Stomach (tissue), 9 donors: ENCODE data around the gene USP1. TPM values are rescaled to one million over a fixed set of nuclear protein-coding genes. Genes with fewer than 3 reads are reported as not detected.

Experiments used
- DNase-seq, 2 donors: peaks; one replicate each; pipeline versions ENCODE4 v3.0.0 to v3.0.0-alpha.2; 2013 to 2019
- H3K27ac ChIP-seq, 5 donors: fragments of 200-600 bp in 4 of 5; sonication (generic) in 4 of 5; one replicate each; pipeline ENCODE4 v1.5.1; 2013 to 2019; ENCODE audit warnings: mild to moderate bottlenecking in 1 of 5, moderate library complexity in 1 of 5
- H3K27me3 ChIP-seq, 3 donors: fragments of 200-600 bp; sonication (generic); one replicate each; pipeline ENCODE4 v1.5.1; 2017 to 2019; ENCODE audit warnings: mixed run types in 1 of 3
- H3K36me3 ChIP-seq, 4 donors: fragments of 200-600 bp; sonication (generic); 1 replicate in 3 of 4; 2 replicates in 1 of 4; pipeline ENCODE4 v1.5.1; 2016 to 2019
- H3K4me1 ChIP-seq, 4 donors: fragments of 200-600 bp; sonication (generic); one replicate each; pipeline ENCODE4 v1.5.1; 2016 to 2019
- H3K4me3 ChIP-seq, 4 donors: fragments of 200-600 bp; sonication (generic) in 3 of 4; one replicate each; pipeline ENCODE4 v1.5.1; 2016 to 2019; ENCODE audit warnings: mild to moderate bottlenecking in 1 of 4
- H3K9me3 ChIP-seq, 4 donors: fragments of 200-600 bp; sonication (generic); one replicate each; pipeline ENCODE4 v1.5.1; 2016 to 2019
- EP300 ChIP-seq: sonication (generic); formaldehyde crosslinking; IDR thresholded peaks from one replicate; pipeline ENCODE4 v1.6.1; 2017; ENCODE audit warnings: antibody characterized with exemption
- POLR2A ChIP-seq, 4 donors: fragments of 450-650 bp; IDR thresholded peaks; one replicate each; pipeline ENCODE4 v1.6.1; 2016; ENCODE audit warnings: antibody characterized with exemption in 4 of 4, control low read depth in 2 of 4, mild to moderate bottlenecking in 1 of 4, moderate library complexity in 1 of 4
- POLR2AphosphoS5 ChIP-seq, 3 donors: sonication (generic); formaldehyde crosslinking; IDR thresholded peaks; one replicate each; pipeline ENCODE4 v1.6.1; 2016; ENCODE audit warnings: antibody characterized with exemption in 3 of 3
- WGBS, 5 donors: extraction: QIAGEN DNeasy Blood & Tissue Kit in 3 of 5; methylation state at CpG; one replicate each; pipeline versions ENCODE4 v1.1.5 to v1.1.7; 2013 to 2018; 5-methylcytosine and 5-hydroxymethylcytosine counted together
- intact Hi-C: fragments of 100-400 bp; cut with DNase I; formaldehyde crosslinking; loops from one replicate; pipeline ENCODE4 v1.15.1; 2023; ENCODE audit warnings: low total_unique reads
- polyA plus RNA-seq, 3 donors: library from polyadenylated mRNA; stranded (reverse); fragments of 200-250 nt; gene quantifications; one replicate each; pipeline ENCODE4 v1.2.3, GENCODE V29; 2013
- total RNA-seq, 5 donors: library from RNA; depleted of rRNA; stranded (reverse); fragments of >200 nt; gene quantifications; one replicate each; pipeline versions ENCODE4 v1.1.0 to v1.2.3, GENCODE V29; 2014 to 2016
- TF ChIP-seq, protein P1 (sequence below), 7 experiments: fragments of 450-650 bp in 4 of 7; fragments of 200-600 bp in 3 of 7; sonication (generic) in 3 of 7; IDR thresholded peaks; one replicate each; pipeline ENCODE4 v1.5.1; 2016 to 2019; ENCODE audit warnings: antibody characterized with exemption in 7 of 7, control low read depth in 2 of 7, mild to moderate bottlenecking in 1 of 7
- donor health status: healthy with polysubstance abuse.
- donor health status: Bipolar disorder and iron deficiency.
- donor health status: healthy.

The USP1 gene
- total and polyA plus RNA-seq, 8 donors: 5.4 to 47.5 (median 15.5) TPM

DNA sequence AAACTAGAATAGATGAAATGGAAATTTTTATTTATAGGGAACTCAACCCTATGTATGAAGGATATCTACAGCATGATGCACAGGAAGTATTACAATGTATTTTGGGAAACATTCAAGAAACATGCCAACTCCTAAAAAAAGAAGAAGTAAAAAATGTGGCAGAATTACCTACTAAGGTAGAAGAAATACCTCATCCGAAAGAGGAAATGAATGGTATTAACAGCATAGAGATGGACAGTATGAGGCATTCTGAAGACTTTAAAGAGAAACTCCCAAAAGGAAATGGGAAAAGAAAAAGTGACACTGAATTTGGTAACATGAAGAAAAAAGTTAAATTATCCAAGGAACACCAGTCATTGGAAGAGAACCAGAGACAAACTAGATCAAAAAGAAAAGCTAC is 7.9 kb downstream of the USP1 start:
- DNase-seq: no peak
- WGBS, 5 donors: 74 to 94% (median 93%) methylated on average over 1 of the region's 1 CpG
- Histone ChIP-seq H3K4me3 (no peak overlapping the region), H3K36me3 (peaks cover 38 to 85% (median 82%) of the 10 kb centered on the region in 4 donors), H3K27ac (no peak overlapping the region), H3K27me3 (no peaks in the 10 kb centered on the region), H3K4me1 (peaks cover 0 to 23% (median 5%) of the 10 kb centered on the region in 4 donors), H3K9me3 (no peaks in the 10 kb centered on the region)
- intact Hi-C loops: no loop called here
- no peak for TF ChIP-seq POLR2A (IDR thresholded peaks at IDR 0.05)
- TF ChIP-seq, protein P1, sequence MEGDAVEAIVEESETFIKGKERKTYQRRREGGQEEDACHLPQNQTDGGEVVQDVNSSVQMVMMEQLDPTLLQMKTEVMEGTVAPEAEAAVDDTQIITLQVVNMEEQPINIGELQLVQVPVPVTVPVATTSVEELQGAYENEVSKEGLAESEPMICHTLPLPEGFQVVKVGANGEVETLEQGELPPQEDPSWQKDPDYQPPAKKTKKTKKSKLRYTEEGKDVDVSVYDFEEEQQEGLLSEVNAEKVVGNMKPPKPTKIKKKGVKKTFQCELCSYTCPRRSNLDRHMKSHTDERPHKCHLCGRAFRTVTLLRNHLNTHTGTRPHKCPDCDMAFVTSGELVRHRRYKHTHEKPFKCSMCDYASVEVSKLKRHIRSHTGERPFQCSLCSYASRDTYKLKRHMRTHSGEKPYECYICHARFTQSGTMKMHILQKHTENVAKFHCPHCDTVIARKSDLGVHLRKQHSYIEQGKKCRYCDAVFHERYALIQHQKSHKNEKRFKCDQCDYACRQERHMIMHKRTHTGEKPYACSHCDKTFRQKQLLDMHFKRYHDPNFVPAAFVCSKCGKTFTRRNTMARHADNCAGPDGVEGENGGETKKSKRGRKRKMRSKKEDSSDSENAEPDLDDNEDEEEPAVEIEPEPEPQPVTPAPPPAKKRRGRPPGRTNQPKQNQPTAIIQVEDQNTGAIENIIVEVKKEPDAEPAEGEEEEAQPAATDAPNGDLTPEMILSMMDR (IDR thresholded peaks at IDR 0.05): no peak
- no peak for TF ChIP-seq EP300
- no peak for TF ChIP-seq POLR2AphosphoS5 (IDR thresholded peaks at IDR 0.05)

DNA sequence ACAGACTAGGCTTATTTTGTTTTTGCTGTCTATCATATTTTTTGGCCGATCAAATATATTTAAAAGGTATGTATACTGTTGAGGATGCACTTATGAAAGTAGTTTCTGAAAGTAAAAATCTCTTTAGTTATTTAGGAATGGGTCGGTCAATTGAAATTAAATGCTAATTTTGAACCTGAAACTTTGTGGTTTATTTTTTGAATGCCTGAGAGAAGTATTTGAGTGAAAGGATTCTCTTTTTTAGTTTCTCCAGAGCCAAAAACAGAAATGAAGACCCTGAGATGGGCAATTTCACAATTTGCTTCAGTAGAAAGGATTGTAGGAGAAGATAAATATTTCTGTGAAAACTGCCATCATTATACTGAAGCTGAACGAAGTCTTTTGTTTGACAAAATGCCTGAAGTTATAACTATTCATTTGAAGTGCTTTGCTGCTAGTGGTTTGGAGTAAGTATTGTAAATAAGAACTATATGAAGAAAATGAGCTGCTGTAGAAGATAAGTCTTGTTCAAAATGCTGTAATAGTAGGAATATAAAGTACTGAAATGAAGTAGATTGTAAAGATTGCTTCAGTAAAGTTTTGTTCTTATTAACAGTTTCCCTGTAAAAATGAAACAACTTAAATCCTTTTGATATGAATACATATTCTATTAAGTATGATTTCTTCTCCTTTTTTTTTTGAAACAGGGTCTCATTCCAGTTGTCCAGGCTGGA is 11.5 kb downstream of the USP1 start:
- WGBS, 5 donors: 82 to 88% (median 84%) methylated on average over 3 of the region's 3 CpGs
- no peak for TF ChIP-seq POLR2A (IDR thresholded peaks at IDR 0.05)
- no peak for TF ChIP-seq POLR2AphosphoS5 (IDR thresholded peaks at IDR 0.05)

DNA sequence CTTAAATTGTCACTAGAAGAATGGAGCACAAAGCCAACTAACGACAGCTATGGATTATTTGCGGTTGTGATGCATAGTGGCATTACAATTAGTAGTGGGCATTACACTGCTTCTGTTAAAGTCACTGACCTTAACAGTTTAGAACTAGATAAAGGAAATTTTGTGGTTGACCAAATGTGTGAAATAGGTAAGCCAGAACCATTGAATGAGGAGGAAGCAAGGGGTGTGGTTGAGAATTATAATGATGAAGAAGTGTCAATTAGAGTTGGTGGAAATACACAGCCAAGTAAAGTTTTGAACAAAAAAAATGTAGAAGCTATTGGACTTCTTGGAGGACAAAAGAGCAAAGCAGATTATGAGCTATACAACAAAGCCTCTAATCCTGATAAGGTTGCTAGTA is 13.5 kb downstream of the USP1 start:
- H3K4me3 ChIP-seq: no peak overlapping the region
- DNase-seq: no peak
- WGBS, 5 donors: 26 to 51% (median 45%) methylated on average over 2 of the region's 2 CpGs
- no peak overlapping the region for H3K27ac ChIP-seq
- no peaks in the 10 kb centered on the region for H3K27me3 ChIP-seq
- peaks cover 42 to 100% (median 98%) of the 10 kb centered on the region in 4 donors for H3K36me3 ChIP-seq
- no peaks in the 10 kb centered on the region for H3K9me3 ChIP-seq
- H3K4me1 ChIP-seq: peaks cover 0 to 18% (median 5%) of the 10 kb centered on the region in 4 donors
- intact Hi-C loops: no loop called here
- TF ChIP-seq POLR2AphosphoS5 (IDR thresholded peaks at IDR 0.05) (no peak), EP300 (no peak), POLR2A (IDR thresholded peaks at IDR 0.05) (no peak)
- TF ChIP-seq, protein P1 (IDR thresholded peaks at IDR 0.05): no peak

More for the DNA sequence above, 11.5 kb downstream of the USP1 start:
- no peak overlapping the region for H3K4me3 ChIP-seq
- no peaks in the 10 kb centered on the region for H3K27me3 ChIP-seq
- H3K27ac ChIP-seq: no peak overlapping the region
- peaks cover 36 to 100% (median 97%) of the 10 kb centered on the region in 4 donors for H3K36me3 ChIP-seq
- intact Hi-C loops: no loop called here
- peaks cover 0 to 18% (median 5%) of the 10 kb centered on the region in 4 donors for H3K4me1 ChIP-seq
- no peaks in the 10 kb centered on the region for H3K9me3 ChIP-seq
- DNase-seq: no peak

DNA sequence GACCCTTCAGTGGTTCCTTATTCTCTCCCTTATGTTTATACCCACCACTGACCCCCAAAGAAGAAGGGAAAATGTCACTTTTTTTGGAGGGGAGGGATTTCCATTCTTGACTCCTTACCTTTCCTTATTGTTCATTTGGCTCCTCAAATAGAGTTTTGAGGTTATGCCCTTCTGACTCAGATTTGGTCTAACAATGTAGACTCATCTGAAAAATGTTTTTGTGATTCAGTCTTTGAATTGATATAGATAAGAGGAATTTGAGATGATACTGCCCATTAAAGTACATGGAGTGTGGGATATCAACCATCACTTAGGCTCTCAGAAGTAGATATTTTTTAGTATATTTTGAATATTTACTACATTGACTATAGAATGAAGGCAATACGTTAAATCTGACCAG is 16.1 kb downstream of the USP1 start:
- DNase-seq: no peak
- no peak overlapping the region for H3K4me3 ChIP-seq
- H3K36me3 ChIP-seq: peaks cover 28 to 98% (median 96%) of the 10 kb centered on the region in 4 donors
- H3K27me3 ChIP-seq: no peaks in the 10 kb centered on the region
- TF ChIP-seq POLR2A (IDR thresholded peaks at IDR 0.05) (no peak), POLR2AphosphoS5 (IDR thresholded peaks at IDR 0.05) (no peak), EP300 (no peak)
- TF ChIP-seq, protein P1 (IDR thresholded peaks at IDR 0.05): no peak
- intact Hi-C loops: no loop called here
- WGBS, 5 donors: 91 to 100% (median 100%) methylated on average over 1 of the region's 1 CpG
- H3K9me3 ChIP-seq: no peaks in the 10 kb centered on the region
- peaks cover 0 to 12% (median 5%) of the 10 kb centered on the region in 4 donors for H3K4me1 ChIP-seq
- no peak overlapping the region for H3K27ac ChIP-seq

DNA sequence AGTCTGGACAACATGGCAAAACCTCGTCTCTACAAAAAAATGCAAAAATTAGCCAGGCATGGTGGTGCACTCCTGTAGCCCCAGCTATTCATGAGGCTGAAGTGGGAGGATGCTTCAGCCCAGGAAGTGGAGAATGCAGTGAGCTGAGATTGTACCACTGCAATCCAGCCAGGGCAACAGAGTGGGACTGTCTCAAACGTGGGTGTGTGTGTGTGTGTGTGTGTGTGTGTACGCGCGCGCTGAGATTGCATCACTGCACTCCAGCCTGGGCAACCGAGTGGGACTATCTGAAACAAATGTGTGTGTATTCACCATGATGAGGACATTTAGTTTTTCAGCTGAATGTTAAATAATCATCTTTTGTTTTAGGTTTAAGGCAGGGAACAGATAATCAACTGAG is 21.1 kb downstream of the USP1 start:
- no peak overlapping the region for H3K27ac ChIP-seq
- no peaks in the 10 kb centered on the region for H3K27me3 ChIP-seq
- H3K9me3 ChIP-seq: no peaks in the 10 kb centered on the region
- 56 to 83% (median 82%) methylated on average over 7 of the region's 7 CpGs for WGBS, 5 donors
- intact Hi-C loops: no loop called here
- no peak overlapping the region for H3K4me3 ChIP-seq
- H3K4me1 ChIP-seq: no peaks in the 10 kb centered on the region
- peaks cover 9 to 68% (median 57%) of the 10 kb centered on the region in 4 donors for H3K36me3 ChIP-seq
- no peak for TF ChIP-seq EP300
- no peak for TF ChIP-seq POLR2A (IDR thresholded peaks at IDR 0.05)
- TF ChIP-seq, protein P1 (IDR thresholded peaks at IDR 0.05): no peak
- TF ChIP-seq POLR2AphosphoS5 (IDR thresholded peaks at IDR 0.05): no peak
- DNase-seq: no peak
